Keratinocyte (primary cell): Measurements from ENCODE around the gene SMIM20. TPM values are rescaled to one million over a fixed set of nuclear protein-coding genes. Genes with fewer than 3 reads are reported as not detected.
A peak's percentile ranks its signal among the peaks of the same experiment; 100 is the strongest.

Experiments used
- DNase-seq: peaks from one replicate; pipeline ENCODE4 v3.0.0-alpha.2; 2011; ENCODE audit warnings: low read depth, missing footprints, low spot score
- FAIRE-seq: peaks from 2 replicates; lab custom pipeline; 2011; peaks lifted over from hg19 to GRCh38; lab: Jason Lieb, UNC
- H2AFZ ChIP-seq: 2 replicates; pipeline ENCODE4 v1.6.0; 2012; ENCODE audit warnings: low read length, control low read depth, inconsistent platforms; ENCODE audit not compliant: control insufficient read depth
- H3K27ac ChIP-seq: 2 replicates; pipeline ENCODE4 v1.5.1; 2011; ENCODE audit warnings: low read length; ENCODE audit not compliant: control insufficient read depth, insufficient read depth
- H3K27me3 ChIP-seq: 3 replicates; pipeline ENCODE4 v1.6.0; 2011; ENCODE audit warnings: low read length; ENCODE audit not compliant: control insufficient read depth, insufficient read depth; ENCODE audit errors: extremely low read depth
- H3K36me3 ChIP-seq, 2 experiments: 2 replicates in 1 of 2; 3 replicates in 1 of 2; pipeline ENCODE4 v1.5.1; 2011; ENCODE audit warnings: low read length in 2 of 2, mild to moderate bottlenecking in 1 of 2; ENCODE audit not compliant: control insufficient read depth in 2 of 2, insufficient read depth in 2 of 2; ENCODE audit errors: extremely low read depth in 1 of 2
- H3K4me1 ChIP-seq: 3 replicates; pipeline ENCODE4 v1.5.1; 2011; ENCODE audit warnings: low read length; ENCODE audit not compliant: control insufficient read depth, insufficient read depth; ENCODE audit errors: extremely low read depth
- H3K4me2 ChIP-seq: 3 replicates; pipeline ENCODE4 v1.6.0; 2011; ENCODE audit warnings: low read depth, low read length; ENCODE audit not compliant: control insufficient read depth, insufficient read depth; ENCODE audit errors: extremely low read depth
- H3K4me3 ChIP-seq, 3 experiments: fragments of 200-600 bp in 1 of 3; sonication (generic) in 1 of 3; 2 replicates in 2 of 3; 3 replicates in 1 of 3; pipeline ENCODE4 v1.5.1; 2011 to 2016; ENCODE audit warnings: low read length in 3 of 3, mild to moderate bottlenecking in 3 of 3, control low read depth in 2 of 3, inconsistent platforms in 1 of 3, low read depth in 1 of 3, mixed read lengths in 1 of 3, mixed run types in 1 of 3, moderate library complexity in 1 of 3; ENCODE audit not compliant: control insufficient read depth in 2 of 3, insufficient read depth in 2 of 3; ENCODE audit errors: extremely low read depth in 1 of 3
- H3K79me2 ChIP-seq: 2 replicates; pipeline ENCODE4 v1.6.0; 2012; ENCODE audit warnings: low read length; ENCODE audit not compliant: control insufficient read depth, insufficient read depth
- H3K9ac ChIP-seq: 3 replicates; pipeline ENCODE4 v1.6.0; 2011; ENCODE audit warnings: low read length; ENCODE audit not compliant: control insufficient read depth, insufficient read depth; ENCODE audit errors: extremely low read depth
- H3K9me1 ChIP-seq: 3 replicates; pipeline ENCODE4 v1.6.0; 2011; ENCODE audit warnings: low read length; ENCODE audit not compliant: control insufficient read depth, insufficient read depth; ENCODE audit errors: extremely low read depth
- H3K9me3 ChIP-seq: 2 replicates; pipeline ENCODE4 v1.5.1; 2012; ENCODE audit warnings: low read depth, low read length; ENCODE audit not compliant: control insufficient read depth
- H4K20me1 ChIP-seq: 3 replicates; pipeline ENCODE4 v1.6.0; 2011; ENCODE audit warnings: low read length; ENCODE audit not compliant: control insufficient read depth, insufficient read depth; ENCODE audit errors: extremely low read depth
- EZH2 ChIP-seq: IDR thresholded peaks from one replicate; pipeline ENCODE4 v1.6.1; 2012; ENCODE audit warnings: inconsistent platforms, mild to moderate bottlenecking, low read length, moderate library complexity
- dilution Hi-C: fragments of 300-500 bp; cut with MboI; formaldehyde crosslinking; loops from one replicate; pipeline ENCODE4 v1.7.0; 2020; ENCODE audit warnings: low sequenced_read_pairs; ENCODE audit not compliant: extremely low pct_ligation_motif_present
- polyA plus RNA-seq, 5 experiments: library from polyadenylated mRNA; depleted of rRNA in 3 of 5; stranded (reverse) in 3 of 5; stranded (forward) in 1 of 5; unstranded in 1 of 5; fragments of >200 nt; gene quantifications; 1 replicate in 1 of 5; 2 replicates in 3 of 5; 3 replicates in 1 of 5; pipeline versions ENCODE4 v1.2.1 to v1.2.3, GENCODE V29; 2011 to 2012; ENCODE audit warnings: missing spikeins in 2 of 5, low read depth in 1 of 5, low replicate concordance in 1 of 5
- TF ChIP-seq, protein P1 (sequence below), 3 experiments: IDR thresholded peaks in 1 of 3; conservative IDR thresholded peaks in 1 of 3; optimal IDR thresholded peaks in 1 of 3; 2 replicates in 2 of 3; 3 replicates in 1 of 3; pipeline versions ENCODE3 to v1.5.1; 2011; ENCODE audit warnings: low read length in 3 of 3, mild to moderate bottlenecking in 3 of 3, moderate library complexity in 2 of 3, control low read depth in 1 of 3, inconsistent platforms in 1 of 3; ENCODE audit not compliant: insufficient read depth in 2 of 3; ENCODE audit errors: extremely low read depth in 1 of 3

Gene SMIM20
- polyA plus RNA-seq, 1 donor (not counting 4 experiments of a cell fraction or from before 2014, with no cell fraction given) = 29.5 TPM

DNA sequence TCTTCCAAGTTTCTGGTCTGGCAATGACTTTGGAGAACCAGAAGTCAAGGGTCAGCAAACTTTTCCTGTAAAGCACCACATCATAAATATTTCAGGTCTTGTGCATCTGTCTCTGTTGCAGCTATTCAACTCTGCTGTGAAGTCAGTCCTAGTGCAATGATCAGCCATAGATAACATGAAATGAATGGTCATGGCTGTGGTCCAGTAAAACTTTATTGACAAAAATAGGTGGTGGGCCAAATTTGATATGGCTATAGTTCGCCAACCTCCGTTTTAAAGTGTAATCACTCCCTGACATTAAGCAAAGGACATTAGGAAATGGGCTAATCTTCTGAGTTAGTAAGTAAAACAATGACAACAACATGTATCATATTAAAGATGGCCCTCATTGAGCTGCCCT lies 30.5 kb upstream of the SMIM20 start:
- Histone ChIP-seq H3K9me3 (no peaks in the 10 kb centered on the region), H3K4me1 (peaks cover 20% of the 10 kb centered on the region), H3K36me3 (no peaks in the 10 kb centered on the region), H3K9me1 (no peaks in the 10 kb centered on the region), H3K27me3 (peaks cover 2% of the 10 kb centered on the region), H3K9ac (no peak overlapping the region), H3K79me2 (no peaks in the 10 kb centered on the region), H3K4me3 (no peak overlapping the region), H4K20me1 (no peaks in the 10 kb centered on the region), H2AFZ (no peak overlapping the region), H3K4me2 (no peak overlapping the region), H3K27ac (no peak overlapping the region)
- dilution Hi-C loops = no loop called here
- TF ChIP-seq, protein P1, sequence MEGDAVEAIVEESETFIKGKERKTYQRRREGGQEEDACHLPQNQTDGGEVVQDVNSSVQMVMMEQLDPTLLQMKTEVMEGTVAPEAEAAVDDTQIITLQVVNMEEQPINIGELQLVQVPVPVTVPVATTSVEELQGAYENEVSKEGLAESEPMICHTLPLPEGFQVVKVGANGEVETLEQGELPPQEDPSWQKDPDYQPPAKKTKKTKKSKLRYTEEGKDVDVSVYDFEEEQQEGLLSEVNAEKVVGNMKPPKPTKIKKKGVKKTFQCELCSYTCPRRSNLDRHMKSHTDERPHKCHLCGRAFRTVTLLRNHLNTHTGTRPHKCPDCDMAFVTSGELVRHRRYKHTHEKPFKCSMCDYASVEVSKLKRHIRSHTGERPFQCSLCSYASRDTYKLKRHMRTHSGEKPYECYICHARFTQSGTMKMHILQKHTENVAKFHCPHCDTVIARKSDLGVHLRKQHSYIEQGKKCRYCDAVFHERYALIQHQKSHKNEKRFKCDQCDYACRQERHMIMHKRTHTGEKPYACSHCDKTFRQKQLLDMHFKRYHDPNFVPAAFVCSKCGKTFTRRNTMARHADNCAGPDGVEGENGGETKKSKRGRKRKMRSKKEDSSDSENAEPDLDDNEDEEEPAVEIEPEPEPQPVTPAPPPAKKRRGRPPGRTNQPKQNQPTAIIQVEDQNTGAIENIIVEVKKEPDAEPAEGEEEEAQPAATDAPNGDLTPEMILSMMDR (optimal IDR thresholded peaks at IDR 0.05 in 1 of 3, IDR thresholded peaks at IDR 0.05 in 1 of 3, conservative IDR thresholded peaks at IDR 0.05 in 1 of 3; ENCODE audit: extremely low read depth in 1 of 3, insufficient read depth in 2 of 3, low read length in 3 of 3) = no peak
- TF ChIP-seq EZH2 = no peak
- DNase-seq = no peak
- FAIRE-seq = no peak

DNA sequence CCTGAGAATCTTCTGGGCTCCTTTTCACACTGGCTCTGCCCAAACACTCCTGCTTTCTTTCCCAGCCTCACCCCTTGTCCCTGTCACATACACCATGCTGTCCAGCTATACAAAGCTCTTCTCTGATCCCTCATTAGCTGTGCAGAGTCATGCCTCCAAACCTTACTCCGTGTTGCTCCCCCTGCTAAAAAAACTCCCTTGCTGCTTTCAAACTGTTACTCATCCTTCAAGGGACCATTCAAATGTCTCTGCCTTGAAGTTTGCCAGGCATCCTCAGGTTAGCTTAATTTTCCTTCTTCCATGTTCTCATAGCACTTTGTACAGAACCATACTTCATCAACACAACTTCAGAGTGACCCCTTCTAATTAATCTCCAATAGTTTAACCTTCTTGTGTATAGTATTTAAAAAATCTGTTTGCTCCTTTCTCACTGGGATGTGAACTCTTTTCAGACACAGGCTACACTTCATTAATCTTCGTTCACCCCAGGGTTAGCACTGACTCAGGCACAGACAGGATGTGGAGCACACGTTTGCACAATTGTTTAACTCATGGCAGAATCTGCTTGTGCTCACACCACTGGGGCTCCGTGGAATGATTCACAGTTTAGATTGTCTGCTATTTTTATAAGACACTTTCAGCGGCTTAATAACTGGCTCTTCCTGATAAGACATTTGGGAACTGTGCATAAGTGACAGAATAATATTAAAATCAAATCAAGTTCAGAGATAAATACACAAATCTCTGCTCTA lies 29.8 kb upstream of the SMIM20 start:
- dilution Hi-C loops = no loop called here
- Histone ChIP-seq H3K27ac (no peak overlapping the region), H4K20me1 (no peaks in the 10 kb centered on the region), H3K4me3 (no peak overlapping the region), H3K27me3 (peaks cover 2% of the 10 kb centered on the region), H2AFZ (no peak overlapping the region), H3K79me2 (no peaks in the 10 kb centered on the region), H3K9ac (no peak overlapping the region), H3K9me1 (no peaks in the 10 kb centered on the region), H3K9me3 (no peaks in the 10 kb centered on the region), H3K36me3 (no peaks in the 10 kb centered on the region), H3K4me1 (peaks cover 25% of the 10 kb centered on the region), H3K4me2 (no peak overlapping the region)
- DNase-seq = peak; percentile 36
- FAIRE-seq = peak; percentile 67
- no peak for TF ChIP-seq EZH2
- TF ChIP-seq, protein P1 (optimal IDR thresholded peaks at IDR 0.05 in 1 of 3, IDR thresholded peaks at IDR 0.05 in 1 of 3, conservative IDR thresholded peaks at IDR 0.05 in 1 of 3; ENCODE audit: extremely low read depth in 1 of 3, insufficient read depth in 2 of 3, low read length in 3 of 3) = no peak
